Esophagus muscularis mucosa (tissue), 4 donors: ENCODE data around the gene DENND2A. TPM values are rescaled to one million over a fixed set of nuclear protein-coding genes. Genes with fewer than 3 reads are reported as not detected.
A peak's percentile ranks its signal among the peaks of the same experiment; 100 is the strongest.

ENCODE experiments used
- DNase-seq: peaks from one replicate; pipeline ENCODE4 v3.0.0-alpha.2; 2017; ENCODE audit errors: extremely low spot score
- H3K27ac ChIP-seq, 4 donors: fragments of 200-600 bp; sonication (generic); replicated peaks in 1 of 4; 1 replicate in 3 of 4; 2 replicates in 1 of 4; pipeline ENCODE4 v1.5.1; 2016 to 2019; ENCODE audit warnings: mild to moderate bottlenecking in 1 of 4
- H3K27me3 ChIP-seq, 4 donors: fragments of 200-600 bp; sonication (generic); one replicate each; pipeline versions ENCODE4 v1.5.1 to v1.6.0; 2016 to 2019
- H3K36me3 ChIP-seq, 4 donors: fragments of 200-600 bp; sonication (generic); one replicate each; pipeline ENCODE4 v1.5.1; 2016 to 2019
- H3K4me1 ChIP-seq, 4 donors: fragments of 200-600 bp; sonication (generic); one replicate each; pipeline ENCODE4 v1.5.1; 2016 to 2019
- H3K4me3 ChIP-seq, 4 donors: fragments of 200-600 bp; sonication (generic); 1 replicate in 2 of 4; 2 replicates in 2 of 4; pipeline ENCODE4 v1.5.1; 2016 to 2019; ENCODE audit warnings: mild to moderate bottlenecking in 4 of 4, moderate library complexity in 1 of 4
- H3K9me3 ChIP-seq, 4 donors: fragments of 200-600 bp; sonication (generic); 1 replicate in 3 of 4; 2 replicates in 1 of 4; pipeline ENCODE4 v1.5.1; 2016 to 2019
- CTCF ChIP-seq, 3 experiments: fragments of 200-600 bp in 2 of 3; fragments of 450-650 bp in 1 of 3; sonication (generic) in 2 of 3; IDR thresholded peaks; one replicate each; pipeline ENCODE4 v1.5.1; 2017 to 2019; ENCODE audit warnings: antibody characterized with exemption in 3 of 3, mild to moderate bottlenecking in 2 of 3, moderate library complexity in 1 of 3
- EP300 ChIP-seq: sonication (generic); formaldehyde crosslinking; IDR thresholded peaks from one replicate; pipeline ENCODE4 v1.6.1; 2017; ENCODE audit warnings: antibody characterized with exemption
- POLR2A ChIP-seq: fragments of 450-650 bp; IDR thresholded peaks from one replicate; pipeline ENCODE4 v1.6.1; 2017; ENCODE audit warnings: antibody characterized with exemption, moderate library complexity, mild to moderate bottlenecking, low read depth
- POLR2AphosphoS5 ChIP-seq, 2 donors: sonication (generic); formaldehyde crosslinking; IDR thresholded peaks; one replicate each; pipeline ENCODE4 v1.6.1; 2017; ENCODE audit warnings: antibody characterized with exemption in 2 of 2
- WGBS: methylation state at CpG from one replicate; pipeline ENCODE4 v1.1.5; 2018; 5-methylcytosine and 5-hydroxymethylcytosine counted together
- intact Hi-C: fragments of 100-400 bp; cut with DNase I; formaldehyde crosslinking; loops from one replicate; pipeline ENCODE4 v1.15.1; 2023
- total RNA-seq, 4 donors: library from RNA; depleted of rRNA; stranded (reverse); fragments of >200 nt; gene quantifications; one replicate each; pipeline versions ENCODE4 v1.1.0 to v1.2.1, GENCODE V29; 2016

DENND2A gene
- total RNA-seq, 4 donors from 2014 or later, result 46.4 to 77.2 (median 59.2) TPM

DNA sequence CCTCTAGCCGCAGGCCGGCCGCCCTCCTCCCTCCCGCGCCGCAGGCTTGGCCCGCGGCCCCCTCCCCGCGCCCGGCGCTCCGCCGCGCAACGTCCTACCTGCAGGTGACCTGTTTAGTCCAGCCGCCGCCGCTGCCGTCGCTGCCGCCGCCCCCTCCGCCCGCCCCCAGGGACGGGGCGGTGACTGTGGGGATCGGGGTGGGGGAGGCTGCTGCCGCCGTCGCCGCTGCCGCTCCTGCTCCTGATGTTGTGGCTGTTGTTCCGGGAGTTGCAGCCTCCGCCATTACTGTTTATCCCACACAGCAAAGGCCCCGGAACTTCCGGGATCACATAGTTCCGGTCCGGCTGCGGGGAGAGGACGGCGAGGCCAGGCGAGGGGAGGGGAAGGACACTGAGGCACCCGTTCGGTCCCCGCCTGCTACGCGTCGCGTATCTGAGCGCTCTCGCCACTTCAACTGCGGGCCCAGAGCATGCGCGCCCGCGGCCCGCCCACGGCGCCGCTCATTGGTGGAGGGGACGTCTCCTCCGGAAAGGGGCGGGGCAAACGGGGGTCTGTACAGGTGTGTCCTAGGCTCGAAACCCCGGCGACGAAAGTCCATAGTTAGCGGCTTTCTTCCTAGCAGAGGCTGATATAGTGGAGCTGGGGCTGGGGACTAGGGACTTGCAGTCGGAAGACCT is 161.4 kb downstream of the DENND2A start, which contains the start of gene MKRN1:
Gene MKRN1 (minus strand): TSS at position 444 of the 677 bp plus-strand sequence. CDS start 161 bp downstream, at position 283.
- 1% methylated on average over 12 of the region's 71 CpGs for WGBS
- TF ChIP-seq POLR2AphosphoS5 (IDR thresholded peaks at IDR 0.05), result peak; percentile 84 to 92
- TF ChIP-seq EP300, result no peak
- TF ChIP-seq POLR2A, result no peak
- no peak for TF ChIP-seq CTCF (IDR thresholded peaks at IDR 0.05)
- H3K27me3 ChIP-seq, result no peaks in the 10 kb centered on the region
- H3K9me3 ChIP-seq, result no peaks in the 10 kb centered on the region
- peak within 1 kb of the TSS; percentile 89 to 99 (median 96) for H3K4me3 ChIP-seq
- H3K4me1 ChIP-seq, result peaks cover 21 to 36% (median 31%) of the 10 kb centered on the region in 4 donors
- DNase-seq, result peak; percentile 96
- H3K36me3 ChIP-seq, result no peaks in the 10 kb centered on the region
- intact Hi-C loops, result loop anchor here (5.0 kb wide), 1 partner anchor 173 kb away; no protein-coding TSS in a partner anchor
- peak within 1 kb of the TSS; percentile 89 to 94 (median 93) for H3K27ac ChIP-seq

DNA sequence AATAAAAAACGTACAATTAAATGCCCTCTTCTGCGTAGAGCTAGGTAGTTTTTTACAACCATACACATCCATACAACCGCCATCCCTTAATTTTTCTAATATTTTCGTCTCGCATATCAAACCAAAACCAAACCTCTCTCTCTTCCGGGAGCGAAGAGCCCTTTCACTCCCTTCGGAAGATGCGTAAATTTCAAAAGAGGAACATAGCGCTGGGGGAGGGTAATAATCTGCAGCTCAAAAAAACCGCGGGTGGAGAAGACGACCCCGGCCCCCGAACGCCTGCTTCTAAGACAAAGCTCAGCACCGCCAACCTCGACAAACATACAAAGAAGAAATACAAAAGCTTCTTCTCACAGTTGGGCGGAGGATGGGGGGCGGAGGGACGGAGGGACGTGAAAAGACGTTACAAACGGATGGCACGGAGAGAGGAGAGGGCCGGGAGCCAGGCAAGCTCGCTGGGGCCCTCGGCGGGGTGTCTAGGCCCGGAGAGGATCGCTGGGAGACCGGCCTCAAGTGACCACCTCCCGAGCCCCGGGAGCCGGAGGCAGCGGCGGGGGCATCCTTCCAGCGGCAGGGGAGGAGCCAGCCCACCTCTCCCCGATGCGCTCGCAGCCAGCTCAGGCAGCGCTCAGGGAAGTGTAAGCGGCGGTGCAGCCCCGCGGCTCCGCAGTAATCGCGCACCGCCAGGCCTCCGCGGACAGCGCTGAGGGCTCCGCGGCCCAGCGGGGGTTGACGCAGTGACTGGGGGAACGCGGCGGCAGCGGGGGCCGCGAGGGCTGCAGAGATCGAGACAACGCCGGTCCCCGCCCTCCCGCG is 162.2 kb downstream of the DENND2A start:
- Histone ChIP-seq H3K27me3 (no peaks in the 10 kb centered on the region), H3K4me3 (peak overlapping the region; percentile 89 to 99 (median 96)), H3K27ac (peak overlapping the region; percentile 89 to 94 (median 93)), H3K9me3 (no peaks in the 10 kb centered on the region), H3K36me3 (no peaks in the 10 kb centered on the region), H3K4me1 (peaks cover 21 to 36% (median 34%) of the 10 kb centered on the region in 4 donors)
- intact Hi-C loops, result loop anchor here (5.0 kb wide), 1 partner anchor 174 kb away; no protein-coding TSS in a partner anchor
- DNase-seq, result peak; percentile 92
- TF ChIP-seq POLR2A, result no peak
- no peak for TF ChIP-seq CTCF (IDR thresholded peaks at IDR 0.05)
- TF ChIP-seq EP300, result no peak
- no peak for TF ChIP-seq POLR2AphosphoS5 (IDR thresholded peaks at IDR 0.05)
- WGBS, result under 1% methylated on average over 43 of the region's 69 CpGs

DNA sequence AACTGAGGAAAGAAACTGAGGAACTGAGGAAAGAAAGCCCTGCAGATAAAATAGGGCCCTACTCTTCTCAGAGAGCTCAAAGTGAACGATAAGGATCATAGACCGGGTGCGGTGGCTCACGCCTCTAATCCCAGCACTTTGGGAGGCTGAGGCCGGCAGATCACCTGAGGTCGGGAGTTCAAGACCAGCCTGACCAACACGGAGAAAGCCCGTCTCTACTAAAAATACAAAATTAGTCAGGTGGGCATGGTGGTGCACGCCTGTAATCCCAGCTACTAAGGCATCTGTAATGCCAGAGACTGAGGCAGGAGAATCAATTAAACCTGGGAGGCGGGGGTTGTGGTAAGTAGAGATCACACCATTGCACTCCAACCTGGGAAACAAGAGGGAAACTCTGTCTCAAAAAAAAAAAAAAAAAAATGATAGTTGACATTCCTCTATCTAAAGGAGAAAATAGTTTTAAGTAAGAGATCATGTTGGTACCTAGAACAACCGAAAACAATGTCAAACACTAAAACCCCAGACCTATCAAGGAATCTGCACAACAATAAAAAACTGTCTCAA is 163.8 kb downstream of the DENND2A start:
- no peaks in the 10 kb centered on the region for H3K9me3 ChIP-seq
- WGBS, result 75% methylated on average over 11 of the region's 11 CpGs
- intact Hi-C loops, result loop anchor here (5.0 kb wide), 1 partner anchor 176 kb away; no protein-coding TSS in a partner anchor
- peaks cover 0 to 3% (median 1%) of the 10 kb centered on the region in 4 donors for H3K36me3 ChIP-seq
- H3K27me3 ChIP-seq, result no peaks in the 10 kb centered on the region
- peaks cover 21 to 50% (median 47%) of the 10 kb centered on the region in 4 donors for H3K4me1 ChIP-seq
- DNase-seq, result no peak
- peak overlapping the region in 2 of 4 donors; percentile 94 to 99 for H3K4me3 ChIP-seq
- peak overlapping the region; percentile 10 to 94 (median 91) for H3K27ac ChIP-seq
- no peak for TF ChIP-seq EP300
- no peak for TF ChIP-seq POLR2AphosphoS5 (IDR thresholded peaks at IDR 0.05)
- no peak for TF ChIP-seq CTCF (IDR thresholded peaks at IDR 0.05)
- no peak for TF ChIP-seq POLR2A

GRCh38 chr7:140475747-140476333 is 164.8 kb downstream of the DENND2A start:
- no peak overlapping the region for H3K27ac ChIP-seq
- no peaks in the 10 kb centered on the region for H3K9me3 ChIP-seq
- intact Hi-C loops, result loop anchor here (5.0 kb wide), 1 partner anchor 176 kb away; no protein-coding TSS in a partner anchor
- 46% methylated on average over 2 of the region's 2 CpGs for WGBS
- no peak overlapping the region for H3K4me3 ChIP-seq
- H3K27me3 ChIP-seq, result no peaks in the 10 kb centered on the region
- peaks cover 0 to 12% (median 8%) of the 10 kb centered on the region in 4 donors for H3K36me3 ChIP-seq
- H3K4me1 ChIP-seq, result peaks cover 21 to 51% (median 49%) of the 10 kb centered on the region in 4 donors
- DNase-seq, result no peak
- peak; percentile 48 to 68 (median 62) for TF ChIP-seq CTCF (IDR thresholded peaks at IDR 0.05)
- no peak for TF ChIP-seq EP300
